GM18907 (cell line): ENCODE data around the gene MMUT.
"Not testable (repeated sequence)": the region's sequence is repeated elsewhere in the genome, so short reads cannot be mapped to it uniquely, and the experiment has no call there.

Experiments used
- ATAC-seq: cut with Tn5 transposase; IDR thresholded peaks from one replicate; pipeline ENCODE4 v1.9.1; 2021; ENCODE audit warnings: mild to moderate bottlenecking, moderate library complexity; ENCODE audit not compliant: unreplicated experiment

The MMUT gene

DNA sequence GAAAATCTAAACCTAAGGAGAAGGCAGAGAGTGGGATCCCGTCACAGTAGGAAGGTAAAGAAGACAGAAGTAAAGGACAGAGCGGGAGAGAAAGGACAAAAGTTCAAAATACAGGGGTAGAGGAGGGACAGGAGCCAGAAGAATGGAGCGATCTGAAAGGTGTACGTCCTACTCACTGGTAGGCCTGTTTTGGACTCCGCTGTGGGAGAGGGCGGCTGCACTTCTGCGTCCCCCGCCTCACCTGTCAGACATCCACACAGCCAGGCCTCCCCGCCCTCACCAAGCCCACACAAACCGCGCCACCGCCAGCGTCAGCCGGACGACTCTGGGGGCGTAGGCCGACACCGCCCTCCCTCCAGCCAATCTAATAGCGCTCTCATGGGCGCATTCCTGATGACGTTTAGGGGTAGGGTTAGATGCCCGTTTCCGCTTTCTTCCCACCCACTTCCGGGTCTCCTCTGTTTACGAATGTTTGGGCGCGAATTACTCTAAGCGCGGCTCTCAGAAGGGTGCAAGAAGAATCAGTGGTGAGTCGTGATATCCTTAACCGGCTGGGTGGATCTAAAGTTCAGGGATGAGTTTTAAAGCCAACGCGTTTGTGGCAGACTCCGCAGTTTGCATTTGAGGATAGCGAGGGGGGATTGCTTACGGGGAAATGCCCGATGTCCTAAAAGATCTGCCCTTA is at the start of gene MMUT, which contains the start of gene CENPQ:
Gene MMUT, minus strand, starts transcription at position 327 of the 685 bp plus-strand sequence. CDS start 3,787 bp downstream, outside the sequence.
Gene CENPQ, plus strand, starts transcription at position 444 of the 685 bp plus-strand sequence. CDS start 6,807 bp downstream, outside the sequence.
- ATAC-seq: peak; percentile 99

DNA sequence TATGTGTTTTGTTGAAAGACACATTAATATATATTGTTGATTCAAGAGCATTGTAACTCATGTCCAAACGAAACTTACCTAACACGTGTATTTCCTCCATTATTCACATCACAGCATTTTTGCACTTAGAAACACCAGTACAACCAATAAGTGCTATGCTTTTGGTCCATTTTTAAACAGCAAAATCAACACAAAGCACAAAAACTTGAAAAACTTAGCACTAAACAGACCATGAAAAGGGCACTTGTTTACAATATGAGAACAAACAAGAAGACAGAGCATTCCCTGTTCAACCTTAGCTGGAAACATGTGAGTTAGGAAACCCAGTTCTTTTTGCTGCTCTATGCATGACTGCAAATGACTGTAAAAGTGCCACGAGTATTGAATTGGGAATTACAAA is 46.3 kb upstream of the MMUT start:
- no peak for ATAC-seq

DNA sequence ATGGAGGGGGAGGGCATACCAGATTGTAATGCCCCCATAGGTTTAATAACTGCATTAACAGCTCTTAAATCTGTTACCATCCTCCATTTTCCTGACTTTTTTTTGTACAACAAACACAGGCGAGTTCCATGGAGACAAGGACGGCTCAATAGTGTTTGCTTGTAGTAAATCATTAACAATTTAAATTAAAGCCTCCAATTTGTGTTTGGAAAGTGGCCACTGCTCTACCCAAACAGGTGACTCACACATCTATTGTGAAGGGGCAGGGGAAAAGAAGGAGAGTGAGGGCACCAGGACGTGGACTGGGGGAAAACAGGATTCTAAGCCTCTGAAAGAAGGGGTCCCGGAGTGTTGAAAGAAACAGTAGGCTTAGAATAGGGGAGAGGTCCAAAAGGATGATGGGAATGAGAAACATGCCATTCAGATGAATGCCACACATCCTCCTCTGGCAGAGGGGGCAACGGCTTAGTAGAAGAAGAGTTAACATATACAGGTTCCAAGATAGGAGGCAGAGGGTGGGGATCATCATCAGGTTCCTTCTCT is 43.6 kb upstream of the MMUT start:
- ATAC-seq: no peak

- ATAC-seq: no peak
Measured at GRCh38 chr6:49504666-49505065, 41.6 kb upstream of the MMUT start.

DNA sequence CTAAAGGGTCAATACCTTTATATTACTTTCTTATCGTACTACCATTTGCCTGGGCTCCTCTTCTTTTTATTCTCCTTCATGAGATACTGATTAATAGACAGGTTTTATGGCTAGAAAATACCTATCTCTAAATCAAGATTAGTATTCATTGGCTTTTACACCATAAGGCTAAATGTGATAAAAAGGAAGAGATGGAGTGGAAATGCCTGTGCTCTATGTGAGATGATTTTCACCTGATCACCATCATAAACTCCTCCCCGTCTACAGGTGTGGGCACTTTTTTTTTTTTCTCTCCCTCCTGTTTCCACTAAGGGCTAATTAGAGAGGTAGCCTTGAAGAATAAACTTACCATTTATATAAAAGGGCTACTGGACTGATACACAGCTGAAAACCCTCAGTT is 36.6 kb upstream of the MMUT start, which contains the start of gene GLYATL3:
Gene GLYATL3, plus strand, starts transcription at position 301 of the 400 bp plus-strand sequence. CDS start 12,068 bp downstream, outside the sequence.
- no peak for ATAC-seq

DNA sequence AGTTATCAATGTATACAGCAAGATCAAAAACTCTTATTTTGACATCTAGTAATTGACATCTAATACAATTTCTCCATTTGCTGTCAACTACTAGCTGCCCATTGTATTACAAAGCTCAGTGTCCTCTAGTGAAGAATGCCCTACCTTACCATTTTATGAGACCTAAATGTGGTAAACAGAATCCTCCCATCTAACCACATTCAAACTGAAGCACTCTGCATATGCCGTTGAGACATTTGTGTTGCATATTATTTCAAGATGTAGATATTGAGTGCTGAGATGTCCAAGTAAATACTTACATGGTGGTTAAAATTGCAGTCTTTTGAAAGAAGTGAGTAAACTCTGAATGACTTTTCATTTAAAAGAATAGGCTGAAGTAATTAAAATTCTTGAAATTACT is 36.1 kb upstream of the MMUT start:
- ATAC-seq: no peak

GRCh38 chr6:49497304-49497703 is 34.3 kb upstream of the MMUT start:
- no peak for ATAC-seq

DNA sequence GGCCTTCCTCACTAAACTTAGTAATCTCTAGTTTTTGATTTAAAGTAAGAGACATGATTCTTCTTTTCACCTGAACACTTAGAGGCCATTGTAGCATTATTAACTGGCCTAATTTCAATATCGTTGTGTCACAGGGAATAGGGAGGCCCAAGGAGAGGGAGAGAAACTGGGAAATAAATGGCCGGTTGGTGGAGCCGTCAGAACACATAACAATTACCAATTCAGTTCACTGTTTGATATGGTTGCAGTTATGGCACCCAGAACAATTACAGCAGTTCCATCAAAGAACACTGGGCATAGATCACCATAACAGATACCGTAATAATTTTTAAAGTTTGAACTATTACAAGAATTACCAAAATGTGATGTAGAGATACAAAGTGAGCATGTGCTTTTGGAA is 27.6 kb upstream of the MMUT start:
- no peak for ATAC-seq

GRCh38 chr6:49483380-49483779 is 20.3 kb upstream of the MMUT start:
- not testable (repeated sequence) for ATAC-seq

GRCh38 chr6:49481846-49482245 is 18.8 kb upstream of the MMUT start:
- ATAC-seq: not testable (repeated sequence)

DNA sequence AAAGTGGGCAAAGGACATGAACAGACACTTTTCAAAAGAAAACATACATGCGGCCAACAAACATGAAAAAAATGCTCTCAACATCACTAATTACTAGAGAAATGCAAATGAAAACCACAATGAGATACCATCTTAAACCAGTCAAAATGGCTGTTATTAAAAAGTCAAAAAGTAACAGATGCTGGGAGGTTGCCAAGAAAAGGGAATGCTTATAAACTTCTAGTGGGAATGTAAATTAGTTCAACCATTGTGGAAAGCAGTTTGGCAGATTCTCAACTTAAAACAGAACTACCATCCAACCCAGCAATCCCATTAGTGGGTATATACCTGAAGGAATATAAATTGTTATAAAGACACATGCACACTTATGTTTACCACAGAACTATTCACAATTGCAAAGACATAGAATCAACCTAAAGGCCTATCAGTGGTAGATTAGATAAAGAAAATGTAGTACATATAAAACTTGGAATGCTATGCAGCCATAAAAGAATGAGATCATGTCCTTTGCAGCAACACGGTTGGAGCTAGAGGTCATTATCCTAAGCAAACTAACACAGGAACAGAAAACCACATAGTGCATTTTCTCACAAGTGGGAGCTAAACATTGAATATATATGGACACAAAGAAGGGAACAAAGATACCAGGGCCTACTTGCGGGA is 16.4 kb upstream of the MMUT start:
- ATAC-seq: no peak

- ATAC-seq: not testable (repeated sequence)
Measured at GRCh38 chr6:49476564-49476963, 13.5 kb upstream of the MMUT start.

GRCh38 chr6:49468042-49468441 is 5.0 kb upstream of the MMUT start:
- no peak for ATAC-seq

DNA sequence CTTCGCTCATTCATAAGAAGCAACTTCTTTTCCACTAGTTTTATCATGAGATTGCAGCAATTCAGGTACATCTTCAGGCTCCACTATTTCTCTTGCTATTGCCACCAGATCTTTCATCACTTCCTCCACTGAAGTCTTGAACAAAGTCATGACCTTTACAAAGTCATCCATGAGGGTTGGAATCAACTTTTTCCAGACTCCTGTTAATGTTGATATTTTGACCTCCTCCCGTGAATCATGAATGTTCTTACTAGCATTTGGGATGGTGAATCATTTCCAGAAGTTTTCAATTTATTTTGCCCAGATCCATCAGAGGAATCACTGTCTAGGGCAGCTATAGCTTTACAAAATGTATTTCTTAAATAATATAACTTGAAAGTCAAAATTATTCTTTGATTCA is 1.6 kb upstream of the MMUT start:
- no peak for ATAC-seq

- ATAC-seq: peak; percentile 6
Measured at GRCh38 chr6:49463612-49463967, 537 bp upstream of the MMUT start.

DNA sequence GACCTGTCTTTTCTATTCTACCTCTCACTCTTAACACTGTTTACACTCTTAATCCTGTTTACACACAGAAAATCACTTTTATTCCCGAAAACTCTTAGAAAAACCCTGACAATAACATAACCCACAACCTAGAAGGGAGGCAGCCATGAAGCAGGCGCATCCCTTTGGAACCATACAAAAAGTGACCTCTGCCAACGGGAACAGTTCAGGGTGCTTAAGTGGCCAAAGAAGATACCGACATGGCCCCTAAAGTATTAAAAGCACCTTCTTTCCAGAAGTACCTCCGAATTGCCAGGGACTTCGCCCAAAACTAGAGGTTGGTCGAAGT is 490 bp downstream of the MMUT start:
- peak; percentile 12 for ATAC-seq

DNA sequence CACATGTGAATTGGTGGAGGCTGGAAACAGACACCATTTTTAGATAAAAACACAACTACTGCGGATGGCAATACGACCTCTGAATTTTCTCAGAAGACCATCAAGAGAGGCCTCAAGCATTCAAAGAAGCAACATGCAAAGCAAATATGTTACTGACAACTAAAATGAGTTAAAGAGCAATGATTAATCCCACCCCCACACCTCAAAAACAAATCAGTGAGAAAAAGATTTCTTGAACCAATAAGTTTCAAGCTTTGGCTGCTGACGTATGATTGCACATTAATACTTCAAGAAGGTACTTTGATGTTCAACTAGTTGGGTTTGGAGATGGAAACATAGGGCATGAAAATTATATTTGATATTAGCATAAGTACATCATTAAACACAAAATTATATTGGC is 982 bp downstream of the MMUT start:
- no peak for ATAC-seq

GRCh38 chr6:49457771-49458170 is 5.3 kb downstream of the MMUT start:
- ATAC-seq: no peak

DNA sequence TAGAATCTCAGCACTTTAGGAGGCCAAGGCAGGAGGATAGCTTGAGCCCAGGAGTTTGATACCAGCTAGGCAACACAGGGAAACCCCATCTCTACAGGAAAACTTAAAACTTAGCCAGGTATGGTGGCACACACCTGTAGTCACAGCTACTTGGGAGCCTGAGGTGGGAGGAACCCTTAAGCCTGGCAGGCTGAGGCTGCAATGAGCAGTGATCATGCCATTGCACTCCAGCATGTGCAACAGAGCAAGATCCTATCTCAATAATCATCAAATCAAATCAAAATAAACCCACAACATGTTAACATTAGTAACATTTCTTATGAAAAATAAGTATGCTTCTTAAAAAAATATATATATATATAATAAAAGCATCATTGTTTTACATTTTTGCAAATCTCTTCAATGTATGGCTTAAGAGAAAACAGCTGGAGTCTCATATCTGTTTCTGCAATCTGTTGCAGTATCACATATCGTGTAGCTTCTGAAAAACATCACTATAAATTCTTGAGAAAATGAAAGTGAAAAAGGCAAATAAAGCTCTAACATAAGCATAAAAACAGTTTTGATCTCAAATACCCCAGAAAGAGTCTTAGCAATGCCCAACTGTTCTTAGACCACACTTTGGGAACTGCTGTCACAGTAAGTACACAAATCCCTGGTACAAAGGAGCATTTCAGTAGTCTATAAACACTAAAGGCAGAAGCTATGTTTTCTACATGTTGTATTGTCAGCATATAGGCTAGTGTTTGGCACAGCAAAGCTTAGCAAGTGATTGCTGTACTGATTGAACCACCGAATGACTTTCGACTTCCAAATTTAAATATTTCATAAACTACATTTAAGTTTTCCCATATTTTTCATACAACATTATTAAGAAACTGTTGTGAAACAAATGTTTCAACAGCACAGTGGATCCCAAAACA is 8.0 kb downstream of the MMUT start:
- ATAC-seq: peak; percentile 56

GRCh38 chr6:49453221-49453620 is 9.8 kb downstream of the MMUT start:
- no peak for ATAC-seq

DNA sequence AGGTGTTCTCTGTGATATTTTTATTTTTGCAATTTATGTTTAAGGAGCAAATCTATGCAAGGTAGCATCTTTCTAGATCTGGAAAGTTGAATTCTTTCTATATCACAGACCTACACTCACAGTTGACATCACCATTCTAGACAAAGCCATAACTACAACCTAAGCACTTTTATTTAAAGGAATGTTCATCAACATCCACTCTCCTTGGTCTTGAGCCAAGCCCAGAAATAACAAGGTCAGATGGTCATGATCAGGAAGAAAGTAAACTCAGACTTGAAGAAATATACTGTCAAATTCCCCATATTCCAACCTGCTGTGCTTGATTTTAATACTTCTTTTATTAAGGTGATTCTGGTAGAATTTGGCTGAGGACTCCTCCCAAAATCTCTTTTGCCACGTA is 32.2 kb downstream of the MMUT start:
- ATAC-seq: no peak
